ENCODE measurements around the gene YBEY.

DNA sequence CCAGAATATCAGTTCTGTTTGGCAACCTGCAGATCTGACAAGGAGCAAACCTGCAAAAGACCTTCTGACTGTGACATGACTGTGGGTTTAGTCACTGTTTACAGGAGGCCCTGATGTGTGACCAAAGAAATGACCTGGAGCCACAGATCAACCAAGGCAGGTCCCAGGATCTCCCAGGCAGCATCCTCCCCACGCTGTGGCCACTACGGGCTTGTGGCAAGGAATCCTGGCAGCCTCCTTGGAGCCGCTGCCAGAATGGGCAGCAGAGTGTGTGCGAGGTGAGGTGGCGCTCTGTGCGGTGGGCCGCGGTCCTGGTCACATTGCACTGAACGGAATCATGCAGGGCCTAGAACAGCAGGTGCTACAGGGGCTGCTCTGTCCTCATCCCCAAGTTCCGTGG lies 16.7 kb upstream of the YBEY start:
- TF ChIP-seq, protein P1, sequence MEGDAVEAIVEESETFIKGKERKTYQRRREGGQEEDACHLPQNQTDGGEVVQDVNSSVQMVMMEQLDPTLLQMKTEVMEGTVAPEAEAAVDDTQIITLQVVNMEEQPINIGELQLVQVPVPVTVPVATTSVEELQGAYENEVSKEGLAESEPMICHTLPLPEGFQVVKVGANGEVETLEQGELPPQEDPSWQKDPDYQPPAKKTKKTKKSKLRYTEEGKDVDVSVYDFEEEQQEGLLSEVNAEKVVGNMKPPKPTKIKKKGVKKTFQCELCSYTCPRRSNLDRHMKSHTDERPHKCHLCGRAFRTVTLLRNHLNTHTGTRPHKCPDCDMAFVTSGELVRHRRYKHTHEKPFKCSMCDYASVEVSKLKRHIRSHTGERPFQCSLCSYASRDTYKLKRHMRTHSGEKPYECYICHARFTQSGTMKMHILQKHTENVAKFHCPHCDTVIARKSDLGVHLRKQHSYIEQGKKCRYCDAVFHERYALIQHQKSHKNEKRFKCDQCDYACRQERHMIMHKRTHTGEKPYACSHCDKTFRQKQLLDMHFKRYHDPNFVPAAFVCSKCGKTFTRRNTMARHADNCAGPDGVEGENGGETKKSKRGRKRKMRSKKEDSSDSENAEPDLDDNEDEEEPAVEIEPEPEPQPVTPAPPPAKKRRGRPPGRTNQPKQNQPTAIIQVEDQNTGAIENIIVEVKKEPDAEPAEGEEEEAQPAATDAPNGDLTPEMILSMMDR (conservative IDR thresholded peaks at IDR 0.05) = no peak
- TF ChIP-seq EZH2 (IDR thresholded peaks at IDR 0.05; ENCODE audit: low read depth) = no peak

Data from PC-9 (cell line).